ENCODE measurements around the gene CADM2. TPM values are rescaled to one million over a fixed set of nuclear protein-coding genes. Genes with fewer than 3 reads are reported as not detected.
A peak's percentile ranks its signal among the peaks of the same experiment; 100 is the strongest.

The CADM2 gene
- total and polyA plus RNA-seq, 2 donors from 2014 or later = 0.06 to 0.25 TPM

DNA sequence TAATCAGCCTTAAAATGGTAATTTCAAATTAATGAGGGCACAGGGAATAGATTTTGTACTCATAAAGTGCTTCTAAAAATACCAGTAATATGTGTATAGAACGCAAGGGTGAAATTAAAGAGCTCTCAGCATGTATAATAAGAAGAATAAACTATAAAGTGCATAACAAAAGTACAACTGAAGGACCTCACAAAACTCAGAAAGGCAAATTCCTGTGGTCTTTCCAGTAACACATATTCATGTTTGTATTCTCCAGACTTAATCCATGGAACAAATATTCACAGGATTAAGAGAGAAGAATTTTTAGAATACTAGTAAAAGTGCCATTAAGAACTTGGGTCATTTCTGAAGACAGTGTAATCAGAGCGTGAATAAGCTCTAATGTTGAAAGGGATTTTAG is 646.3 kb downstream of the CADM2 start:
- H3K9me3 ChIP-seq (ENCODE audit: control insufficient read depth in 2 of 3, insufficient read depth in 1 of 3, low read length in 3 of 3) = no peaks in the 10 kb centered on the region
- no peaks in the 10 kb centered on the region for H3K4me1 ChIP-seq (ENCODE audit: control insufficient read depth in 2 of 3, insufficient read depth in 2 of 3, low read depth in 1 of 3, low read length in 3 of 3)
- TF ChIP-seq CTCF (IDR thresholded peaks at IDR 0.05; ENCODE audit: borderline replicate concordance, extremely low read depth, insufficient read depth) = no peak
- DNase-seq (no peak), FAIRE-seq (no peak)
- no peak overlapping the region for H3K9ac ChIP-seq (ENCODE audit: low read length in 3 of 3)
- intact Hi-C loops (cut with DNase I) = no loop called here
- H3K36me3 ChIP-seq (ENCODE audit: control insufficient read depth in 2 of 3, insufficient read depth in 3 of 3, low read length in 3 of 3) = no peaks in the 10 kb centered on the region
- no peak overlapping the region for H3K27ac ChIP-seq (ENCODE audit: low read depth in 2 of 2, low read length in 2 of 2)
- H3K27me3 ChIP-seq (ENCODE audit: control insufficient read depth, insufficient read depth, low read length) = no peaks in the 10 kb centered on the region
- no peak overlapping the region for H3K4me3 ChIP-seq (ENCODE audit: low read length in 3 of 3)

- intact Hi-C loops (cut with DNase I) = no loop called here
- TF ChIP-seq CTCF (IDR thresholded peaks at IDR 0.05; ENCODE audit: borderline replicate concordance, extremely low read depth, insufficient read depth) = no peak
- no peaks in the 10 kb centered on the region for H3K9me3 ChIP-seq (ENCODE audit: control insufficient read depth in 2 of 3, insufficient read depth in 1 of 3, low read length in 3 of 3)
Measured at GRCh38 chr3:85626662-85627061, 667.9 kb downstream of the CADM2 start.

DNA sequence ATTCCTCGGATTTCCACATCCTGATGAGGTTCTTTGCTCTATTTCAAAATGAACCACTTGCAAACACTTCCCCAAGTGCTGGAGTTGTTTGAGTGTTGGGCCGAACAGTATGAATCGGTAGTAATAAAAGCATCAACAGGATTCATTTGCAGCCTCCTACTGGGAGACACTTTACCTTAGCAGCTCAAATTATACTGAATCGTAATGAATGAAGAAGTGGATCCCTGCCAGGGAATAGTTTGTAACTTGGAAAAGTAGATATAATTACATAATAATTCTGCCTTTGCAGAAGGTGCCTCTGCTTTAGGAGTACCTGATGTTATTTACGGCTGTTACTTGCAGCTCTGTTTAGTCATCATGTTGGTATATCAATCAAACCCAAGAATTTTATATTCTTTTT is 669.1 kb downstream of the CADM2 start:
- Histone ChIP-seq H3K4me1 (ENCODE audit: control insufficient read depth in 2 of 3, insufficient read depth in 2 of 3, low read depth in 1 of 3, low read length in 3 of 3) (no peaks in the 10 kb centered on the region), H3K27me3 (ENCODE audit: control insufficient read depth, insufficient read depth, low read length) (no peaks in the 10 kb centered on the region), H3K9me3 (ENCODE audit: control insufficient read depth in 2 of 3, insufficient read depth in 1 of 3, low read length in 3 of 3) (no peaks in the 10 kb centered on the region), H3K9ac (ENCODE audit: low read length in 3 of 3) (no peak overlapping the region), H3K36me3 (ENCODE audit: control insufficient read depth in 2 of 3, insufficient read depth in 3 of 3, low read length in 3 of 3) (no peaks in the 10 kb centered on the region), H3K27ac (ENCODE audit: low read depth in 2 of 2, low read length in 2 of 2) (no peak overlapping the region), H3K4me3 (ENCODE audit: low read length in 3 of 3) (no peak overlapping the region)
- FAIRE-seq (no peak), DNase-seq (no peak)
- TF ChIP-seq CTCF (IDR thresholded peaks at IDR 0.05; ENCODE audit: borderline replicate concordance, extremely low read depth, insufficient read depth) = no peak
- intact Hi-C loops (cut with DNase I) = no loop called here

More at GRCh38 chr3:85626662-85627061, 667.9 kb downstream of the CADM2 start:
- Histone ChIP-seq H3K4me1 (ENCODE audit: control insufficient read depth in 2 of 3, insufficient read depth in 2 of 3, low read depth in 1 of 3, low read length in 3 of 3) (no peaks in the 10 kb centered on the region), H3K27ac (ENCODE audit: low read depth in 2 of 2, low read length in 2 of 2) (no peak overlapping the region), H3K36me3 (ENCODE audit: control insufficient read depth in 2 of 3, insufficient read depth in 3 of 3, low read length in 3 of 3) (no peaks in the 10 kb centered on the region), H3K9ac (ENCODE audit: low read length in 3 of 3) (no peak overlapping the region), H3K27me3 (ENCODE audit: control insufficient read depth, insufficient read depth, low read length) (no peaks in the 10 kb centered on the region), H3K4me3 (ENCODE audit: low read length in 3 of 3) (no peak overlapping the region)
- no peak for FAIRE-seq
- DNase-seq = no peak

DNA sequence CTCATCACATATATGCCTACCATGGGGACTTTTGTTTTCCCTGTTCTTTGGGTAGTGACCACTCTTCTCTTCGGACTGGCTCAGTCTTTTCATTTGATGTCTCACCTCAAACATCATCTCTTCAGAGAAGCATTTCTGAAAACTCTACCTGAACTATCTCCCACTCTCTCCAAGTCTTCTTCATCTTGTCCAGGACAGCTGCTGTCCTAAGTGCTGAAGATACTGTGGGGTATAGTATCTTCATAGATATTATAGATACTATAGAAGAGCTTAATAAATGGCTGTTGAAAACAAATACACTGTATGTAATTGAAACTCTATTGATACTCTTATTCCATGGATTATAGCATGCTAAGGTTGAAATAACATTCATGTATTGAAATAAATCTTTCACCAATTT is 672.3 kb downstream of the CADM2 start:
- no peaks in the 10 kb centered on the region for H3K4me1 ChIP-seq (ENCODE audit: control insufficient read depth in 2 of 3, insufficient read depth in 2 of 3, low read depth in 1 of 3, low read length in 3 of 3)
- H3K9ac ChIP-seq (ENCODE audit: low read length in 3 of 3) = no peak overlapping the region
- peak in 2 of 5 donors; percentile 0 to 1 for DNase-seq
- no peak overlapping the region for H3K4me3 ChIP-seq (ENCODE audit: low read length in 3 of 3)
- intact Hi-C loops (cut with DNase I) = no loop called here
- no peak for FAIRE-seq
- no peaks in the 10 kb centered on the region for H3K36me3 ChIP-seq (ENCODE audit: control insufficient read depth in 2 of 3, insufficient read depth in 3 of 3, low read length in 3 of 3)
- H3K27me3 ChIP-seq (ENCODE audit: control insufficient read depth, insufficient read depth, low read length) = no peaks in the 10 kb centered on the region
- TF ChIP-seq CTCF (IDR thresholded peaks at IDR 0.05; ENCODE audit: borderline replicate concordance, extremely low read depth, insufficient read depth) = no peak
- H3K9me3 ChIP-seq (ENCODE audit: control insufficient read depth in 2 of 3, insufficient read depth in 1 of 3, low read length in 3 of 3) = no peaks in the 10 kb centered on the region
- H3K27ac ChIP-seq (ENCODE audit: low read depth in 2 of 2, low read length in 2 of 2) = no peak overlapping the region

Measured in kidney (tissue), 14 donors.